Sigmoid colon (tissue), 4 donors: ENCODE data around the gene HADHA.

ENCODE experiments used
- CTCF ChIP-seq, 4 experiments: fragments of 450-650 bp in 3 of 4; fragments of 200-600 bp in 1 of 4; IDR thresholded peaks; one replicate each; pipeline ENCODE4 v1.5.1; 2016 to 2019; ENCODE audit warnings: antibody characterized with exemption in 4 of 4, mild to moderate bottlenecking in 3 of 4, moderate library complexity in 2 of 4
- POLR2A ChIP-seq, 2 donors: fragments of 450-650 bp; IDR thresholded peaks; one replicate each; pipeline ENCODE4 v1.6.1; 2016; ENCODE audit warnings: antibody characterized with exemption in 2 of 2, mild to moderate bottlenecking in 2 of 2, moderate library complexity in 2 of 2
- POLR2AphosphoS5 ChIP-seq, 4 donors: sonication (generic); formaldehyde crosslinking; IDR thresholded peaks; one replicate each; pipeline ENCODE4 v1.6.1; 2017; ENCODE audit warnings: antibody characterized with exemption in 4 of 4

- TF ChIP-seq POLR2A (IDR thresholded peaks at IDR 0.05) (no peak), CTCF (IDR thresholded peaks at IDR 0.05) (no peak), POLR2AphosphoS5 (IDR thresholded peaks at IDR 0.05) (no peak)
Measured at GRCh38 chr2:26189123-26189522, 55.3 kb downstream of the HADHA start.
